ENCODE data around the gene FADS2.
A peak's percentile ranks its signal among the peaks of the same experiment; 100 is the strongest.

FADS2 gene

GRCh38 chr11:61827571-61828378 lies at the start of gene FADS2:
TSS of gene FADS2 (plus strand) at chr11:61828300. CDS start at chr11:61828391, 91 bp downstream.
- peak; percentile 91 for DNase-seq (ENCODE audit: low spot score)

- DNase-seq (ENCODE audit: low spot score): no peak
Observed at GRCh38 chr11:61778357-61778886, 49.7 kb upstream of the FADS2 start.

- no peak for DNase-seq (ENCODE audit: low spot score)
Observed at GRCh38 chr11:61778920-61779650, 49.0 kb upstream of the FADS2 start.

- no peak for DNase-seq (ENCODE audit: low spot score)
Observed at GRCh38 chr11:61779666-61780525, 48.2 kb upstream of the FADS2 start.

- no peak for DNase-seq (ENCODE audit: low spot score)
Observed at GRCh38 chr11:61780581-61781162, 47.4 kb upstream of the FADS2 start.

- DNase-seq (ENCODE audit: low spot score): no peak
Observed at GRCh38 chr11:61781585-61781984, 46.5 kb upstream of the FADS2 start.

DNA sequence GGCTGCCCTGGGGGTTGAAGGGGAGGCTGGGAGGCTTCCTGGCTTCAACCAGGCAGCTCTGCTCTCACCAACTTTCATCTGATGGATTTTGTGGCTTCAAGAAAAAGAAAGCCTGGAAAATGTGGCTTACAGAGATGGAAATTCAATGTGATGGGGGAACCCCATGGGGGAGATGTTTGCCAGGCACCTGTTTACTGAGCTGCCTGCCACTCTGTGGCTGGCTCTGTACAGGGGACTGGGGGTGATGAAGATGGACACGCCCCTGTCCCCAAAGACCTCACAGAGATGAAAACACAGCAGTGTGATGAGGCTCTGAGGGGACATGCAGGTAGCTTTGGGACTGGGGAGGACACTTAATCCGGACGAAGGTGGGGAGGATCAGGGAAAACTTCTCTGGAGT lies 45.8 kb upstream of the FADS2 start:
- DNase-seq (ENCODE audit: low spot score): no peak

GRCh38 chr11:61782841-61783240 lies 45.3 kb upstream of the FADS2 start:
- DNase-seq (ENCODE audit: low spot score): no peak

DNA sequence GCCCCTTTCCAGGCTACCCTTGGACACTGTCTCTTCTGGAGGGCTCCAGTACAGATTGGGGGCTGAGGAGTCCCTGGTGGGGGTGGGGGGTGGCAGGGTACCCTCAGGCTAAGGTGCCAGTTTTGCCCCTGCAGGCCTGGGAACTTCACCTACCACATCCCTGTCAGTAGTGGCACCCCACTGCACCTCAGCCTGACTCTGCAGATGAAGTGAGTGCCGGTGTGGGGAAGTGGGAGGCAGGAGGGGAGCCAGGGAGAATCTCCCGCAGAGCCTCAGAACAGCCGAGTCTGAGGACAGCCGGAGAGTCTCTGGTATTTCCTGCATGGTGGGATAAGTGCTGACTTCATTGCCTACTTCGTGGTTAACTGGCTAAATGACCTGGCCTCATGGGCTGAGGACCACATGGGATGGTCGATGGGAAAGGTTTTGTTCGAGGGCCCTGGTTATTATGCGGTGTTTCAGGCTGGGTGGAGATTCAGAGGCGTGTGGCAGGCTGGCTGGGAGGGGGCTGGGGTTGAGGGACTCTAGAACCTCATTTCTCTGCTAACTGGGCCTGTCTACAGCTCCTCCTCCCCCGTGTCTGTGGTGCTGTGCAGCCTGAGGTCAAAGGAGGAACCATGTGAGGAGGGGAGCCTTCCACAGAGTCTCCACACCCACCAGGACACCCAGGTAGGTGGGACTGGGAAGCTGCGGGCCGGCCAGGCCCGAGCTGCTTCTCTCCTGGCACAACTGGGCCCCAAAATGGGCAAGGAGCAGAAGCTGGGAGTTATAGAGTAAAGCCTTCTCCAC lies 44.2 kb upstream of the FADS2 start:
- peak; percentile 48 for DNase-seq (ENCODE audit: low spot score)

DNA sequence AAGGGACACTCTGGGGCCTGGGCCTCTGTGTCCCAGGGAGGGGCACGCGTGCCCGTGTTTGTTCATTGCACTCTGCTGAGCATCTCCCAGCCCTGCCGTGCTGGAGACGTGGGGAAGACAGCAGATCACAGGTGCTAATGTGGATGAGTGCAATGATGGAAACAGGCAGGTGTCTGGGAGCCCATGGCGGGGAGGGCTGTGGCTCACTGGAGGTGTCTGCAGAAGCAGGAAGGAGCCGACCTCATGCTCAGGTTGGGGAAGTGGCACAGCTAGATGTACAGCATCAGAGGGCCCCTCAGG lies 43.6 kb upstream of the FADS2 start:
- DNase-seq (ENCODE audit: low spot score): no peak

DNA sequence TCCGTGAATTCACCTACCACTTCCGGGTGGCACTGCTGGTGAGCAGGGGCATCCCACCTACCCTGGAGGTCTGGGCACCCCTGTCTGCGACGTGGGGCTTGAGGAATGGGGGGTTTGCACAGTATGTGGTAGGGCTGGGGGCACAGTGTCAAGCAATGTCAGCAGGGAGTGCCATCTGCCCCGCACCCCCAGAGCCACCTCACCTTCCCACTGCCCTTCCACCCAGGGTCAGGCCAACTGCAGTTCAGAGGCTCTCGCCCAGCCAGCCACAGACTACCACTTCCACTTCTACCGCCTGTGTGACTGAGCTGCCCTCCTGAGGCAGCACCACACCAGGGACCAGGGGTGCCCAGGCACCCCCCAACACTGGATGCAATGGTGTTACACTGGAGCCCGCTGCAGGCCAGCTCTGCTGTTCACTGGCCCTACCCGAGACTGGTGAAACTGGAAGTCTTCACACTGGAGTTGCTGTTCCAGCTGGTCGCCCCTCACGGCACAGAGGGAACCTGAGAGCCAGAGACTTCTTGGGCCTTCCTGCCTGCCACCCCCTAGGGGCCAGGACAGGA lies 42.2 kb upstream of the FADS2 start:
- no peak for DNase-seq (ENCODE audit: low spot score)

DNA sequence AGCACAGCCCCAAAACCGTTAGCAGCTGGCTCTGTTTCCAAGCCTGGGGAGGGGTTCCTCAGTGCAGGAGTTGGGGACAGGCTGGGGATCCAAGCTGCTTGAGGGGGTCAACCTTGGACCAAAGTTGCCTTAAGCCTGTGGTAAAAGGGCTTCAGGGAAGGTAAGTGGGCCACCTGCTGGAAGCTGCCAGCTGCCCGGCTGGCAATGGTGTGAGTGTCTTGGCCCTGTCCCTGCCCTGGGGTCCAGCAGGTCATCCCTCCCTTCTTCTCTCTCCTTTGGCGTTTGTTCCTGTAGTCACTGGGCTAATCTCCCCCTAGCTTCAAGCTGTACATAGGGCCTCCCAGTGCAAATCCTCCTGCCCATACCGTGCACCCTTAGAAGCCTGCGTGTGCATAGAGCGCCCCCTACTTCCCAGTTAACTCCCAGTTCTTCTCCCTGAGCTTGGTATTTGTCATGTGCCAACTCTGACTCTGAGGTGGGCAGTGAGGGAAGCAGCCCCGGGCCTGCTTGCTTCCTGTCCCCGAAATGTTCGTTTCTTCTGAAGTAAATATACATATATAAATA lies 40.1 kb upstream of the FADS2 start:
- DNase-seq (ENCODE audit: low spot score): peak; percentile 44

- DNase-seq (ENCODE audit: low spot score): peak; percentile 86
Observed at GRCh38 chr11:61791737-61792309, 36.3 kb upstream of the FADS2 start.

DNA sequence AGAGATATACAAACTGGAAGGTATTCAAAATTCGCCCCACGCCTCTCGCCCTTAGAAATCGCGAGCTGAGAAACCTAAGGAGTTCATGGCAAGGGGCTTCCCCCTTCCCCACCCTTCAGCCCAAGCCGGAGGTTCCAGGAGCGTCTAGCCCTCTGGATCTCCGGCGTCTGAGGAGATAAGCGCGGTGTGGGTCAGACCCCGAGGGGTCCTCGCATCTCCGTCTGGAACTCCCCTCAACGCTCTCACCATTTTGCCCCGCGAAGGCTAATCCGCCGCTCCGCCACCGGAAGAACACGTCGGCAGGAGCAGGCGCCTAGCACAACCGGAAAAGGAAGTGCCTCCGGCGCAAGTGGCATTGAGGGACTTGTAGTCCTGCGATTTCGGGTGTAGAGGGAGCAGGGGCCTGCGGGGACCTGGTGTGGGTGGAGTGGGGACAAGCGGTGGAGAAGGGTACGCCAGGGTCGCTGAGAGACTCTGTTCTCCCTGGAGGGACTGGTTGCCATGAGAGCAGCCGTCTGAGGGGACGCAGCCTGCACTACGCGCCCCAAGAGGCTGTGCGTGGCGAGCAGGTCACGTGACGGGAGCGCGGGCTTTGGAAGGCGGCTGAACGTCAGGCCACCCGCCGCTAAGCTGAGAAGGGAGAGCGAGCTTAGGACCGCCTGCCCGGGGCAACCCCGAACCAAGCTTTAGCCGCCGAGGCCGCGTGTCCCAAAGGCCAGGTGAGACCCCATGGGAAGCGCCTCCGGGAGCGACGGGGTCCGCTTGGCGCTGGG lies 35.6 kb upstream of the FADS2 start, which contains the start of the genes FEN1 and TMEM258:
TSS of gene FEN1 (plus strand) at position 602 of the 773 bp plus-strand sequence. CDS start 2,451 bp downstream, outside the sequence.
TSS of gene TMEM258 (minus strand) at position 290 of the 773 bp plus-strand sequence. CDS start at position 249, 41 bp downstream.
- DNase-seq (ENCODE audit: low spot score): peak; percentile 93

- DNase-seq (ENCODE audit: low spot score): no peak
Observed at GRCh38 chr11:61793083-61793828, 34.8 kb upstream of the FADS2 start.

DNA sequence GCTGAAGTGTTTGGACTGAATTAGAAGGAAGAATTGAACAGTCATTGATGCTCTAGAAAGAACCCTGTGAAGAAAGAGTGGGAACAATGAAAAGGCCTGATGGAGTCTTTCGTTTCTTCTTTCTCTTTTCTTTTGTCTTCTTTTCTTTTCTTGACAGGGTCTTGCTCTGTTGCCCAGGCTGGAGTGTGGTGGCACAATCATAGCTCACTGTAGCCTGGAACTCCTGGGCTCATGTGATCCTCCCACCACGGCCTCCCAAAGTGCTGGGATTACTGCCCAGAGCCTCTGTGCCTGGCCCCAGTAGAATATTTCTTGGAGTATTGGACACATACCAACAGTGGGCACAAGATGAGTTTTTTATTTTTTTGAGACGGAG lies 34.3 kb upstream of the FADS2 start:
- DNase-seq (ENCODE audit: low spot score): no peak

DNA sequence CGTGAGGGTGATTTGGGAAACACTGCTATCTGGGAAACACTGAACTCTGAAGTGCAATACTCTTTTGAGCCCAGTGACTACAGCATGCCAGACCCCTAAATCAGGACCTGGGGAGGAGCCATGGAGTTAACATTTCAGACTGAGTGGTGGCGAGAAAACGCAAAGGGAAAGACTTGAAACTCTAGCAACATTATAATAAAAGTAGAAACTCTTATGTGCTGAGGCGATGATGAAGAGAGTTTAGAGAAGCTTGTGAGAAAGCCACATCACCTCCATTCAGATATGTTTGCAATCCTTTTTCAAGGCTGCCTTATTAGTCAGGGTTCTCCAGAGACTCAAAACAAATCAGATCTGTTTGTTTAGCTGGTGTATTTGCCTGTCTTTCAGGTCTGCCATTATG lies 33.5 kb upstream of the FADS2 start:
- DNase-seq (ENCODE audit: low spot score): no peak

- DNase-seq (ENCODE audit: low spot score): no peak
Observed at GRCh38 chr11:61795459-61795858, 32.6 kb upstream of the FADS2 start.
